AG20443 (cell line): ENCODE results near the gene MRRF.
"Not testable (repeated sequence)": the region's sequence is repeated elsewhere in the genome, so short reads cannot be mapped to it uniquely, and the experiment has no call there.

Source experiments
- DNase-seq: peaks from one replicate; pipeline ENCODE4 v3.0.0; 2012; ENCODE audit warnings: low spot score, mixed read lengths

The MRRF gene

DNA sequence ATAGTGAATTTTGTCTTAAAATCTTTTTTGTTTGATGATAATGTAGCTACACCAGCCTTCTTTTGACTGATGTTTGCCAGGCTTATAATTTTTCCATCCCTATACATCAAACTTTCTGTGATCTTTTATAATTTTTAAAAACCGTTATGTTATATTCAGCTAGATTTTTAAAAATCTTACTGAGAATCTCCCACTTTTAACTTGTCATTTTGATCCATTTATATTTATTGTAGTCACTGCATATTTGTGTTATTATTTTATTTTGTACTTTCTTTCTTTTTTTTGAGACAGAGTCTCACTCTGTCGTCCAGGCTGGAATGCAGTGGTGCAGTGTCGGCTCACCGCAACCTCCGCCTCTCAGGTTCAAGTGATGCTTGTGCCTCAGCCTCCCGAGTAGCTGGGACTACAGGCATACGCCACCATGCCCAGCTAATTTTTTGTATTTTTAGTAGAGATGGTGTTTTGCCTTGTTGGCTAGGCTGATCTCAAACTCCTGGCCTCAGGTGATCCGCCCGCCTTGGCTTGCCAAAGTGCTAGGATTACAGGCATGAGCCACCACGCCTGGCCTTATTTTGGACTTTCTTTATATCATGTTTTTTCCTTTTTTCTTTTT lies 12.7 kb downstream of the MRRF start:
- no peak for DNase-seq

DNA sequence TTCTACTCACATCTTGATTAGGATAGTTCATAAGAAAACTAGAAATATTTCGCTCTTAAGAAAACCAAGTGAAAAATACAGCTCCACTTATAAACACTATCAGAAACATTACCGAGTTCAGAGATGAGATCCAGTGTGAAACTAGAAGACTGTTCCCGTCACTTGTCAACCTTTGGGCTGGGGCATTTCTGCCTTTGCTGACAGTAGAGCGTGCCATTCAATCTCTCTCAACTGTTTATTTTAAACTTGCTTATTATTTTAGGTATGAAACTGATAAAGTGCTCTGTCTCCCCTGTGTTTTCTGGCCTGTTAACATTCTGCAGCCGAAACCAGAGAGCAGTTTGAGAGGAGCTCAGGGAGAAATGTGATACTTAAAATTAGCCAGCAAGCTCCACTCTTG lies 16.7 kb downstream of the MRRF start:
- DNase-seq, result no peak

DNA sequence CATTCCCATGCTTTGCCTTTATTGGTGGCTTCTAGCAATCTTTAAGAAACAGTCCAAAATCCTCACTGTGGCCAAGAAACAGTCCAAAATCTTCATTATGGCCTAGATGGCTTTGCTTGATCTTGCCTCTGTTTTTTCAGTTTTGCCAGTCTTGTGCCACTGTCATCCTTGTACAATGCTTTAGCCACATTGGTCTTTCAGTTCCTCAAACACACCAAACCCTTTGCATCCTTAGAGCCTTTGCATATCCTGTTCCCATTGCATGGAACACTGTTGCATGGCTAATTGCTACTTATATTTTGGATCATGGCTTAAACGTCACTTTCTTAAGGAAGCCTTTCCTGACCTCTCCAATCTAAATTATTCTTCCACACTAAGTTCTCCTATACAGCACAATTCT lies 22.1 kb downstream of the MRRF start:
- DNase-seq, result no peak

DNA sequence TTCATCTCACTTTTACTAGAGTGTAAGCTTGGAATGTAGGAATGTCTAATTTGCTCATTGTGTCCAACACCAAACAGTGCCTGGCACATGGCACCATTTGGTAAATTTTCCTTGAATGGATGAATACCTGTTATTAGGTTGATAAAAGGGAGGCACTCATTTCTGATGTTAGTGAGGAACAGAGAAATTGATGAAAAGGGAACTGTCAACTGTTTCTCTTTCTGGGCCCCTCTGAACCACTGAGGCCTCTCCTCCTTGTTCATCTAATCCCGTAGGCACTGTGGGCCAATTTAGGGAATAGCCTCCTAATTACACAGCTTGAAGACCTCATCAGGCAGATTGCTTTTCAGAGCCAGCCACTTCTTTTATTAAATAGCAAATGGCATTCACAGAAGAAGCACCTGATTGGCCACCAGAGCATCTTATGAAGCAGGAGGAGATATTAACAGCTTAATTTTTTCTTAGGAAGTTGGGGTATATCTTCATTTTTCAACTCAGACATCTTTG lies 22.6 kb downstream of the MRRF start:
- DNase-seq, result no peak

DNA sequence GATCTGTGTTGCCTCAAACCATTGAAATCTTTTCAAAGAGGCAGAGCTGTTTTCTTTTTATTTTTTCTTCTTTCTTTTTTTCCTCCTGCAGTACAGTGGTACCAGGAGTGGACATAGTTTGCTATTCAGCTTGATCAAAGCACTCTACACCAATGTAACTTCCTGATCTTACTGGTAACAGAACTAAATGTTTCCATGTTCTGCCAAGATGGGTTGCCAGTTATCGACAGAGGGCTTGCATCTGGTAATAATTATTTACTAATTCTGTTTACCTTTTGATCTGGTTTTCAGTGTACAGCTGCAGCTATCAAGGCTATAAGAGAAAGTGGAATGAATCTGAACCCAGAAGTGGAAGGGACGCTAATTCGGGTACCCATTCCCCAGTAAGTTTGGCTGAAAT lies 26.8 kb downstream of the MRRF start:
- no peak for DNase-seq

DNA sequence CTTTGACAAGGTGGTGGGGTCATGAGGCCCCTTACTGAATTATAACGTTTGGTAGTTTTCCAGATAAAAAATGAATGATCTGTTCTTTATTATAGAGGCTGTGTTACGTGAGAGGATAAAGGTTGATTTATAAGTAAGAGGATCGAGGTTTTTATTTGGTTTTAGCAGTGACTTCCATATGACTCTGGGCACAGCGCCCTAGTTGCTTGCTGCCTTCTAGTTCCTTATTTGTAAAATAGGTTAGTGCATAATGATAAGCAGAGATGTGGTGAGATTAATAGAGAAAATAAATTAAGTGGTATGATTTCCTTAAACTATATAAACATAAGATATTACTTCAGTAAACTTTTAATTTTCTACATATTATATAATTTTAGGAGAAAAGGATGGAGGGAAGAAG lies 29.8 kb downstream of the MRRF start:
- no peak for DNase-seq

DNA sequence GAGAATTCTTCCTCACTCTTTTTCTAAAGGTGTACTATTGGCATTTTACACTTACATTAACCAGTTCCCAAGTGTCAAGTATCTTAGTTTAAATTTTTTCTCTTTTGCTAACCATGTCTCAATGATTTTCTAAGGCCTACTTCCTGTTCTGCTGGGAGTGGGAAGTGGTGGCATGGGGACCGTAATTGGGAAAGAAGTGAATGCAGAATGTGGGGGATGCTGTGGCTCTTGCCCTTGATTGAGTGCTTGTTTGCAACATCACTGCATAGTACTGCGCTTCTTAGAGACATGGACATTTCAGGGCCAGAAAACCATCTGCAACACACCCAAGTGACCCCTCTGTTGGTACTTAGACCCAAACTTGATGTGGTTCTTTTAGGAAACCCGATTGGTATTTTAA lies 32.8 kb downstream of the MRRF start:
- no peak for DNase-seq

DNA sequence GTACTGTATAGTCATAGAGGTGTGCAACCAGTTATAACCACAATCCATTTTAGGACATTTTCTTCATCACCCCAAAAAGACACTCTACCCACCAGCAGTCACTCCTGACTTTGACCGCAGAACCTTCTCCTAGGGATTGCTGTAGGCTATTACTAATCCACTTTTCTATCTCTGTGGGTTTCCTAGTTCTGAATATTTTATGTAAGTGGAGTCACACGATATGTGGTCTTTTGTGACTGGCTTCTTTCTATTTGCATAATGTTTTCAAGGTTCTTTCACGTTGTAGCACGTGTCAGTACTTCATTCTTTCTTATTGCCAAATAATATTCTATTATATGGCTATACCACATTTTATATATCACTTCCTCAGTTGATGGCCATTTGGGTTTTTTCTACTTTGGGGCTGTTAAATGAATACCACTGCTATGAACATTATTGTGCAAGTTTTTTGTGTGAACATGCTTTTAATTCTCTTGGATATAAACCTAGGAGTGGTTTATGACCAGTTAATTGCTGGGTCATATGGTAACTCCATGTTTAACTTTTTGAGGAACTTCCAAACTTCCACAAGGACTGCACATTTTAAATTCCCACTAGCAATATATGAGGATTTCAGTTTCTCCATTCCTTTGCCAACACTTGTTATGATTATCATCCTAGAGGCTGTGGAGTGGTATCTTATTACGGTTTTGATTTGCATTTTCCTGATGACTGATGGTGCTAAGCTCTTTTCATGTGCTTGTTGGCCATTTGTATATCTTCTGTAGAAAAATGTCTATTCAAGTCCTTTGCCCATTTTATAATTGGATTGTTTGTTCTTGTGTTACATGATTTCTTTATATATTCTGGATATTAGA lies 37.8 kb downstream of the MRRF start:
- no peak for DNase-seq

DNA sequence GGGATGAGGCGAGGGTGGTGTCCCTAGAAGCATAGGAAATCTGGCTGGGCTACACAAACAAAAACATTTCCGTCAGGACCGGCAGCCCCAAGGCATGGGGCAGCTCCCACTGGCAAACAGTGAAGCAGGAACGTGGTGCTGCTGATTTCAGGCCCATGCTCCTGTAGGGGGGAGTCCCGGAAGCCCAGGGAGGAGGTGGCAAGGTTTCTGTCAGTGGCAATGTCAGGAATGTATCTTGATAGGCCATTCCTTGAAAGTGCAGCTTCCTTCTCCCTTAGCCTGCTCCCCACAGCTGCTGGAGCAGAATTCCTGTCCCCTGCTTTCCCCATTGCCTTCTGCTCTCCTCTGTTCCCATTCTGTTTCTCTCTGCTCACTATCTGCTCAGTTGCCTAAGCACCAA lies 42.4 kb downstream of the MRRF start:
- DNase-seq, result no peak

DNA sequence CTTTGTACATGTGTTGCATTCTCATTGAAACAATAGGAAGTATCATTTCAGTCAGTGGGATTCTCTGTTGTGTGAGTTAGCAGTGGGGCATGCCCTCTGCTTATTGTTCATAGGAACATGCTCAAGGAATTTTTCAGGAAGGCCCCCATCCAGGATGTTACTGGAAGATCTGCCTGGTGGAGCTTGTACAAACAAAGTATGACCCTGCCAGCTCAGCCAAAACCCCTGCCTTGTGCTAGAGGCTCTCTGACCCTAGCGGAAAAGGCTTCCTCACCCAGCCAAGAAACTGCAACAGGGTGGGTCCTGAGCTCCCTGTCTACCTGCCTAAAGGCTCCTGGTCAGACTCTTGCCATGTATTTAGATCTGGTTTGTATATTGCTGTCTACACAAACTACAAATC lies 43.2 kb downstream of the MRRF start:
- no peak for DNase-seq

DNA sequence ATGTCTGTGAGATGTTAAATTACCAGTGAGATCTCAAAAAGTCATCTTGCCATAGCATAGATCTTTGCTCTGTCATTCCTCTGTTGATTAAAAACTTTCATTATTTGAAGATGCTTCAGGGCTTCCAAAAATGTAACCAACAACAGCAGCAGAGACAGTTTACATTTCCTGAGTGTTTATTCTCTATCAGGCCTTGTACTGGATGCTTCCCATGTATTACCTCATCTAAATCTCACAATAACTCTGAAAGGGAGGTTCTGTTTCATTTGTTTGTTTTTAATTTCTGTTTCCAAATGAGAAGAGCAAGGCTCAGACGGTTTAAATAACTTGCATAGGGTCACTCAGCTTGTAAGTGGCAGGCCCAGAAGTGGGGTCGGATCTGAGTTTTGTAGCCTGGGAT lies 45.2 kb downstream of the MRRF start:
- DNase-seq, result no peak

DNA sequence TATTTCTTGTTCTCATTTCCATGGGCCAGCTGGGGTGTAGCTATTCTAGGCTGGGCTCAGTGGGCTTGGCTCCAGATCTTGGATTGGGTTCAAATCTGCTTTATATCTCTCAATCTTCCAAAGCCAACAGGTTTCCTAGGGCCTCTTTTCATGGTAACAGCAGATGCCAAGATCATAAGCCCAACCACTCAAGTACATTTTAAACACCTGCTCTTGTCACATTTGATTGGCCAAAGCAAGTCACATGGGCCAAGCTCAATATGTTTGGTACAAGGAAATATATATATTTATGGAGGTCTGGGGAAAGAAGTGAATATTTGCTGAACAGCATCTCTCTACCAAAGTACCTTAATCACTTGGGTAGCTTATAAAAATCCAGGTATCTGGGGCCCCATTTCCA lies 49.5 kb downstream of the MRRF start:
- DNase-seq, result no peak

DNA sequence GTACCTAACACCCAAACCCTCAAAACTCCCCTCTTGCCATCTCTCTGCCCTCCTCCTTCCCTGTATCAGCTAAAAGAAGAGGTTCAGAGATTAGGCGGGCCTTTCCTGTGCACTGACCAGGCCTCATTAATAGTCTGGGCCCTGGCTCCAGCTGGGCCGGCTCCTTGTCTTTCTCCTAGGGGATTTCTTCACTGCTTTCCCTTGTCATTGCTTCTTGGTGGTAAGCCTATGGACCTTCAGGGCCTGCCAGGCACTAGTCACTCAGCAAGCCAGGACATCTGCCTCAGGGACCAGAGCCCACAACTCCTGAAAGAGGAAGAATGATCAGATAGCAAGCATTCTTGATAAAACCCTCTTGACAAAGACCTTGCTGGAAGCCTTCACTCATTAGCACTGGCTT lies 50.9 kb downstream of the MRRF start:
- no peak for DNase-seq

DNA sequence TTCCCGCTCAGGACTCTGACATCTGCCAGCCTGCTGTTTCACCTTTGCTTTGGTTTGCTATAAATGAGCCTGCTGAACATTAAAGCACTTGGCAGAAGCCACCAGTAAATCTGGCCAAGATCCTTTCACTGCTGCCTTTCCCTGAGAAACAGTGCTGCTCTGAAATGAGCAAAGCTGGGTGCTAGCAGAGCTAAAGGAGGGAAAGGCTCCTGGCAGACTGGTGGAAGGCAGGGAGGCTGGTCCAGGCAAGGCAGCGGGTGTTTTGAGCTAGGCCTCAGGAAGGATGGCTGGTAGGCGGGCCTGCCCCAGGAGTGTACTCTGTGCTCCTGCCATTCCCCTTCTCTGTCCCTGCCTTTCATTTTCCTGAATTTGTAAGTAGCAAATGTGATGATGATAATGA lies 53.6 kb downstream of the MRRF start:
- DNase-seq, result no peak

DNA sequence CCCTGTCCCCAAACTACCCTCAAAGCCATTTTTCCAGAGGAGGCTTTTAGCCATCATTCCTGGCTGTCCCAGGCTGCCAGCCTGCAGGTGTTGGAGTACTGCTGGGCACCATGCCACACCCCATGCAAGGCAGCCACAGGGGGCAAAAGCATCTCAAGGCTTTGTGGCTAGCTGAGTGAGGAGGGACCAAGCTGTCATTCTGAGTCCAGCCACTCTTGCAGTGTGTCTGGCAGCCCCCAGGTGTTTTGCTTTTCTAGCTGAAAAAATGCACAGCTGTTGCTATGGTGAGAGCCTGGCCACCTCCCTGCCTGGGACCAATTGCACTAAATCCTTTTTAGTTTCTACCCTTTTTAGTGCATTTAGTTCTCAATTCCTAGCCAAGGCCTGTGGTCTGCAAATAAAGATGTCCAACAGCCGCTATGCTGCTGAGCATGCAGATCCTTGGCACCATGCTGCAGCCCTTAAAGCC lies 55.8 kb downstream of the MRRF start:
- DNase-seq, result no peak

DNA sequence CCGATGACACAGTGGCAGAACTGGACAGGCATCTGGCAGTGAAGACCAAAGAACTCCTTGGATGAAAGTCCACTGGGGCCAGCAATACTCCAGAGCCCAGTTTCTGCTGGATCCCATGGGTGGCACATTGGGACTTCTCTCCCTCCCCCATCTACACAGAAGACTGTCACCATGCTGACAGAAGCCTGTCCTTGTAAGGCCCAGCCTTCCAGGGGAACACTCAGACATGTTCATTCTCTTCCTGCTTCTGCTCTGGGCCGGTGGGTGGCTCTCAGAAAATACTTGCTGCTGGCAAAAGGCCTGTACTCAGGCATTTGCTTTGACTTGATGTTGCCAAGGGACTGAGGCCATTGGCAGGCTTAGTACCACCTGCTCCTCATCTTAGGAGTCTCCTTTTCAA lies 57.9 kb downstream of the MRRF start:
- no peak for DNase-seq

DNA sequence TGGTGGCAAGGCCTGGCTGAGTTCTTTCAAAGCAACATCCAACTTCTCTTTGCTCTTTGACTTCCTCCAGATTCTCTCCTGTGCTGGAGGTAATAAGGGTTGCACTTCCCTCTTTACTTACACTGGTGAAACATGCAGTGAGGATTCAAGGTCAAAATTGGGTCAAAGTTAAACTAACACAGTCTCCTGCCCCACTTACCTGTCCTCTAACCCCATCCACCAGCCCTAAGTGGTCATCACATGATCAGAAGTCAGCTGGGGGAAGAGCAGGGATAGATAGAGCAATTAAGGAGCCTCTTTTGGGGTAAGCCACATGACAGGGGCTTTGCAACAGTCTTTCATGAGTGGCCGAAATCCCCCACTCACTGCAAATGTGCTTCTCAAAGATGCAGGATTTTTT lies 60.0 kb downstream of the MRRF start:
- not testable (repeated sequence) for DNase-seq

DNA sequence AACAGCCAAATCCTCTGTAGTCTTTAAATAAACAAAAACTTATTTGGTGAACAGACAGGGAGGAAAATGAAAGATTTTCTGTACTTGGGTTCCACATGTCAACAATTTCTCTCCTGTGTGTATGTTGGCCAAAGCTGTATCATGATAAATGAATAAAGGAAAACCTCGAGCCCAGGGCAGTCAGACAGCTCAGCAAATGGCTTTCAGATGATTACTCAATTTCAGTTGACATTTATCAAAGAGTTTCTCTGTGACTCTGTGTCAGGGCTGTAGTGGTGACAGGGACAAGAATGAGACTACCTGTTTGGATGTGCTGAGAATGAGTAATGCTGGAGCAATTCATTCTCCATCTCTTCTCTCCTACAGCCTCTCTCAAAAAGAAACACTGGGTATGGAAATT lies 60.4 kb downstream of the MRRF start:
- DNase-seq, result no peak

DNA sequence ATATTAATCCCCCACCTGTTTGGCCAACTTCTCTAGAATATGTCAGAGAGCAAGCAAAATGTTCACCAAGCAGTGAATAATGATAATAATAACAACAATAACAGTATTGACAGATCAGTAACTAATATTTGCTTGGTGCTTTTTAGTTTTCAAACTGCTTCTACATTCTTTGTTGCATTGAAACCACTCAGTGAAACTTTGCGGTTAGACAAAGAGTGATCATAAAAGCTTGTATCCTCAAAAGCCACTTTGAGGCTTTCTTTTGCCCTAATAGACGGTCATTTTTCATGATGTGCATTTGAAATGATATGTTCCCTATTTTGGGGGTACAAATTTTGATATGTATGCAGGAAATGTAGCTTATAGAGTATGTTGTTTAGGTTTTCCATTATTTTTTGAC lies 62.5 kb downstream of the MRRF start:
- DNase-seq, result no peak

DNA sequence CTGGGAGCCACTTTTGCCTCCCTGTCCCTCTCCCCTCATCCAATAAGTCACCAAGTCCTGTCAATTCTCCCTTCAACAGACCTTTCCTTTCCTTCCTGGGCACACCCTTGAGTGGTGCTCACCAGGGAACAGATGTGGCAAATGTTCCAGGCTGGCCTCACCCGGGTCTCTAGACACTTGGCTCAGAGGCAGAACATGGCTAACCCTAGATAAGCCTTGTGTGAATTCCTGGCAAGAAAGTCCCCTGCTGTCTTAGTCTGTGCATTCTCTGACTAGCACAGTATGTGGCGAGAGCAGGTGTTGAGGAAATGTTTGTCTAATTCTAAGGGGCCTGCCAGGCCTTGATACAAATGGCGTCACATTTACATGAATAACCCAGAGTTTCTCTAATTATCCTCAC lies 64.9 kb downstream of the MRRF start:
- no peak for DNase-seq

DNA sequence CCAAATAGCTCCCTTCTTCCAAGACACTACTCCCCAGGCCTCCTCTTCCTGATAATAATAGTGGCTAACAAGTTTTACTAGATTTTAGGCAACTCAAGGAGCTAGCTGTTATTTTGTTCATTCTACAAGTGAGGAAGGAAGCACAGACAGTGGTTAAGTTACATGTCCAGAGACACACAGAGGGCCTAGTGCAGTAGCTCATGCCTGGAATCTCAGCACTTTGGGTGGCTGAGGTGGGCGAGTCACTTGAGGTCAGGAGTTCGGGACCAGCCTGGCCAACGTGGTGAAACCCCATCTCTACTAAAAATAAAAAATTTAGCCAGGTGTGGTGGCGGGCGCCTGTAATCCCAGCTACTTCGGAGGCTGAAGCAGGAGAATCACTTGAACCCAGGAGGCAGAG lies 65.8 kb downstream of the MRRF start:
- not testable (repeated sequence) for DNase-seq

DNA sequence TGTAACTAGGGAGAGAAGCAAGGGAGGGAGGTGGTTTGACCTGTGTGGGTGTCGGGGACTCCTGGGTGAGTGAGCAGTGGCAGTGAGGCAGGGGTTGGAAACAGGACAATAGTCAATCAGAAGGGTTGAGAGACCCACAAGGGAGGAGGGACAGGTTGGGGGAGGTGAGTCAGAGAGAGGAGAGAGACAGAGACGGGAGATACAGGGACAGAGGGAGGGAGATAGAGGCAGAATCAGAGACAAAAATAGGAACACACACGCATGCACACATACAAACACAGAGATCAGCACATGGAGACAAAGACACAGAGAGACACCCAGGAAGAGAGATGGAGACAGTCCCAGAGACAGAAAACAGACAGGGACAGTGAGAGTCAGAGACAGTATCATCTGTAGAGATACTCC lies 66.8 kb downstream of the MRRF start:
- no peak for DNase-seq

DNA sequence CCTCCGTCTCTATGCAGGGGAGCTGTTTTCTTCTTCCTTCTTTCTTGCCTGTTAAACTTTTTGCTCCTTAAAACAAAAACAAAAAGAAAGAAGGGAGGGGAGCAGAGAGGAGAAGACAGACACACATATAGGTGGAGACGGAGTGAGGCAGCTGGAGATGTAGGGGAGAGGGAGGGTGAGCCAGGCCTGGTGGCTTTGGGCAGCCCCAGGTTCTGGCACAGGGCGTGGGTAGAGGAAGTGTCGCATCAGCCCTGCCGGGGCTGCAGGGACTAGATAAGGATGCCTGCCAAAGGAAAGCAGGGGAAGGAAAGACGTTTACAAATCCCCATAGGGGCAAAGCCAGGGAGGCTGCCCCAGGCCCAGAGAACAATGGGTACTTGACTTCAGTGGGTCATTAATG lies 67.4 kb downstream of the MRRF start:
- no peak for DNase-seq

DNA sequence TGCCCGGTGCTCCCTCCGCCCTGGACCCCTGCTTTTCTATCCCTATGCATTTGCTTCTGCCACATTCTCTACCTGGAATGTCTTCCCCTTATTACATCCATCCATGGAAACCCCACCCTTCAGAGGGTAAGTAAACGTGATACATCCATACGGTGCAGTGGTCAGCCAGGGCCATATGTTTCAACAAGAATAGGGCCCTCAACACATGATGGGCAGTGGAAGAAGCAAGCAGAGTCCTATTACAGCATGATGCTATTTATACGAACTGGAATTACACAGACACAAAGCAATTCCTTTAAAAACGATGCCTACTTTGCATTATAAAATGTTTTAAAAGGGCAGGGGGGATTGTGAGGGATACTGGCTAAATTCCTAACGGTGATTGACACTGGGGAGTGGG lies 68.0 kb downstream of the MRRF start:
- DNase-seq, result no peak
